ENCODE results near the gene YIPF3. TPM values are rescaled to one million over a fixed set of nuclear protein-coding genes. Genes with fewer than 3 reads are reported as not detected.

Gene YIPF3
- total RNA-seq, 2 experiments from 2014 or later = 38.2 to 41.9 TPM

DNA sequence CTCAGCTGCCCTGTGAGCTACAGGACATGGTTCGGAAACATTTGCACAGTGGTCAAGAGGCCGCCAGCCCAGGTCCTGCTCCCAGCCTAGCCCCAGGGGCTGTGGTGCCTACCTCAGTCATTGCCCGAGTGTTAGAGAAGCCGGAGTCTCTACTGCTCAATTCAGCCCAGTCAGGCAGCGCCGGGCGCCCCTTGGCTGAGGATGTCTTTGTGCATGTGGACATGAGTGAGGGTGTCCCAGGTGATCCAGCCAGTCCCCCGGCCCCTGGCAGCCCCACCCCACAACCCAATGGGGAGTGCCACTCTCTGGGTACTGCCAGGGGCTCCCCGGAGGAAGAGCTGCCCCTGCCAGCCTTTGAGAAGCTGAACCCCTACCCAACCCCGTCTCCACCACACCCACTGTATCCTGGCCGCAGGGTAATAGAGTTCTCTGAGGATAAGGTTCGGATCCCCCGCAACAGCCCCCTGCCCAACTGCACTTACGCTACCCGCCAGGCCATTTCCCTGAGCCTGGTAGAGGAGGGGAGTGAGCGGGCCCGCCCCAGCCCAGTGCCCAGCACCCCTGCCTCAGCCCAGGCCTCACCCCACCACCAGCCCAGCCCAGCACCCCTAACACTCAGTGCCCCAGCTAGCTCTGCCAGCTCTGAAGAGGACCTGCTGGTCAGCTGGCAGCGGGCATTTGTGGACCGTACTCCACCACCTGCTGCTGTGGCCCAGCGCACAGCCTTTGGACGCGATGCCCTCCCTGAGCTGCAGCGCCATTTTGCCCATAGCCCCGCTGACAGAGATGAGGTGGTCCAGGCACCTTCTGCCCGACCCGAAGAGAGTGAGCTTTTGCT lies 11.8 kb downstream of the YIPF3 start:
- H3K27ac ChIP-seq (ENCODE audit: low read depth, low read length, poor library complexity, severe bottlenecking) = no peak overlapping the region
- TF ChIP-seq, protein P1, sequence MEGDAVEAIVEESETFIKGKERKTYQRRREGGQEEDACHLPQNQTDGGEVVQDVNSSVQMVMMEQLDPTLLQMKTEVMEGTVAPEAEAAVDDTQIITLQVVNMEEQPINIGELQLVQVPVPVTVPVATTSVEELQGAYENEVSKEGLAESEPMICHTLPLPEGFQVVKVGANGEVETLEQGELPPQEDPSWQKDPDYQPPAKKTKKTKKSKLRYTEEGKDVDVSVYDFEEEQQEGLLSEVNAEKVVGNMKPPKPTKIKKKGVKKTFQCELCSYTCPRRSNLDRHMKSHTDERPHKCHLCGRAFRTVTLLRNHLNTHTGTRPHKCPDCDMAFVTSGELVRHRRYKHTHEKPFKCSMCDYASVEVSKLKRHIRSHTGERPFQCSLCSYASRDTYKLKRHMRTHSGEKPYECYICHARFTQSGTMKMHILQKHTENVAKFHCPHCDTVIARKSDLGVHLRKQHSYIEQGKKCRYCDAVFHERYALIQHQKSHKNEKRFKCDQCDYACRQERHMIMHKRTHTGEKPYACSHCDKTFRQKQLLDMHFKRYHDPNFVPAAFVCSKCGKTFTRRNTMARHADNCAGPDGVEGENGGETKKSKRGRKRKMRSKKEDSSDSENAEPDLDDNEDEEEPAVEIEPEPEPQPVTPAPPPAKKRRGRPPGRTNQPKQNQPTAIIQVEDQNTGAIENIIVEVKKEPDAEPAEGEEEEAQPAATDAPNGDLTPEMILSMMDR (conservative IDR thresholded peaks at IDR 0.05; ENCODE audit: low read length) = no peak
- TF ChIP-seq EZH2phosphoT487 (IDR thresholded peaks at IDR 0.05; ENCODE audit: borderline replicate concordance, low read depth, low read length) = no peak
- no peak overlapping the region for H3K4me3 ChIP-seq (ENCODE audit: low read depth, low read length, poor library complexity, severe bottlenecking)
- ChIA-PET POLR2A (interaction anchor here (0.5 to 1.5 kb wide), 5 partner anchors 27 to 757 kb away, joined by 3 to 7 read pairs (median 4); partner anchors contain the start of gene TJAP1), CTCF (ENCODE audit: unreplicated experiment) (no interaction called here)
- H3K79me2 ChIP-seq (ENCODE audit: insufficient read depth, low read depth, low read length) = no peaks in the 10 kb centered on the region
- intact Hi-C loops (cut with micrococcal nuclease; ENCODE audit: unreplicated experiment) = loop anchor here (10.0 kb wide), 1 partner anchor 430 kb away; the partner anchor contains the start of gene PTK7
- no peaks in the 10 kb centered on the region for H4K20me1 ChIP-seq (ENCODE audit: insufficient read depth, low read length)
- H3K36me3 ChIP-seq (ENCODE audit: insufficient read depth, low read length) = peaks cover 42% of the 10 kb centered on the region
- no peak overlapping the region for H3K4me2 ChIP-seq (ENCODE audit: low read length)
- H3K4me1 ChIP-seq (ENCODE audit: insufficient read depth, low read length, poor library complexity, severe bottlenecking) = no peaks in the 10 kb centered on the region
- no peak overlapping the region for H2AFZ ChIP-seq (ENCODE audit: low read length)
- H3K9me3 ChIP-seq (ENCODE audit: low read length) = no peaks in the 10 kb centered on the region
- no peaks in the 10 kb centered on the region for H3K9me2 ChIP-seq (ENCODE audit: insufficient read depth, low read length)
- no TSS peak for BruUV-seq (replicated peaks)
- no peak for DNase-seq (ENCODE audit: low spot score)

DNA sequence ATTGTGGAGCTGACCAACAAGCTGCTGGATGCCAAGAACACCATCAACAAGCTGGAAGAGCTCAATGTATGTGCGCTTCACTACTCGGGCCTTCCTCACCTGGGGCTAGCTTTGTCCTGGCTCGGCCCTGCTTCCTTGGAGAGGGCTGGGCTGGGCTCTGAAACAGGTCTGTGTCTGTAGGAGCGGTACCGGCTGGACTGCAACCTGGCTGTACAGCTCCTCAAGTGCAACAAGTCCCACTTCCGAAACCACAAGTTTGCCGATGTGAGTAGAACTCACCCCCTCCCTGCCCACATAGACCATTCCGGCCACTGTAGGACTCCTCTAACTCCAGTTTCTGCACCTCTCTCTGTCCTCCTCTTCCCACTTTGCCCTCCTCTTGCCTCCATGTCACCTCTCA lies 13.3 kb downstream of the YIPF3 start:
- TF ChIP-seq, protein P1 (conservative IDR thresholded peaks at IDR 0.05; ENCODE audit: low read length) = no peak
- TF ChIP-seq EZH2phosphoT487 (IDR thresholded peaks at IDR 0.05; ENCODE audit: borderline replicate concordance, low read depth, low read length) = no peak
- Histone ChIP-seq H3K9me3 (ENCODE audit: low read length) (no peaks in the 10 kb centered on the region), H3K27ac (ENCODE audit: low read depth, low read length, poor library complexity, severe bottlenecking) (no peak overlapping the region), H4K20me1 (ENCODE audit: insufficient read depth, low read length) (no peaks in the 10 kb centered on the region), H2AFZ (ENCODE audit: low read length) (no peak overlapping the region), H3K4me2 (ENCODE audit: low read length) (no peak overlapping the region), H3K36me3 (ENCODE audit: insufficient read depth, low read length) (peaks cover 56% of the 10 kb centered on the region), H3K9me2 (ENCODE audit: insufficient read depth, low read length) (no peaks in the 10 kb centered on the region), H3K79me2 (ENCODE audit: insufficient read depth, low read depth, low read length) (no peaks in the 10 kb centered on the region), H3K4me1 (ENCODE audit: insufficient read depth, low read length, poor library complexity, severe bottlenecking) (no peaks in the 10 kb centered on the region), H3K4me3 (ENCODE audit: low read depth, low read length, poor library complexity, severe bottlenecking) (no peak overlapping the region)
- POLR2A ChIA-PET = interaction anchor here (0.9 to 1.0 kb wide), 2 partner anchors 13 to 51 kb away, joined by 3 read pairs; no protein-coding TSS in a partner anchor
- no peak for DNase-seq (ENCODE audit: low spot score)
- BruUV-seq (replicated peaks) = no TSS peak
- CTCF ChIA-PET (ENCODE audit: unreplicated experiment) = no interaction called here
- intact Hi-C loops (cut with micrococcal nuclease; ENCODE audit: unreplicated experiment) = loop anchor here (10.0 kb wide), 1 partner anchor 429 kb away; the partner anchor contains the start of gene PTK7

DNA sequence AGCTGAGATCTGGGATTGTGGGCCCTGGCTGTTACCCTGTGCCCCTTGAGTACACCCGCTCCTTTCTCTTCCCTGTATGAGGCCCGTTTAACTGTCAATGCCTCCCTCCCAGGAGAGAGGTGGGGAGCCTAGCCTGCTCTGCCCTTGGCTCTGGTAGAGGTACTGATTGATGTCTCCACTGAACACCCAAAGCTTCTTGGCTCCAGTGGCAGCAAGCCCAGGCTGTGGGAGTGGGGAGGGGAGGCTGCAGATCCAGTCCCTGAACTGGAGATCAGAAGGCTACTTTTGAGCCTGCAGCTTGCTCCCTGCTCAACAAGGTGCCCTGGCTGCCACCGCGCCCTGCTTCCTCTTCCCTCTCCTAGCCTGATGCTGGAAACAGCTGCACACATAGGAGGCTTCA lies 14.1 kb downstream of the YIPF3 start:
- no peaks in the 10 kb centered on the region for H3K79me2 ChIP-seq (ENCODE audit: insufficient read depth, low read depth, low read length)
- H3K36me3 ChIP-seq (ENCODE audit: insufficient read depth, low read length) = peaks cover 61% of the 10 kb centered on the region
- BruUV-seq (replicated peaks) = no TSS peak
- no peak overlapping the region for H3K4me3 ChIP-seq (ENCODE audit: low read depth, low read length, poor library complexity, severe bottlenecking)
- H3K4me2 ChIP-seq (ENCODE audit: low read length) = no peak overlapping the region
- no peak overlapping the region for H2AFZ ChIP-seq (ENCODE audit: low read length)
- no peaks in the 10 kb centered on the region for H3K9me2 ChIP-seq (ENCODE audit: insufficient read depth, low read length)
- no peaks in the 10 kb centered on the region for H3K9me3 ChIP-seq (ENCODE audit: low read length)
- POLR2A ChIA-PET = interaction anchor here (0.9 kb wide), 1 partner anchor 50 kb away, joined by 3 read pairs; no protein-coding TSS in a partner anchor
- no peak for DNase-seq (ENCODE audit: low spot score)
- H3K4me1 ChIP-seq (ENCODE audit: insufficient read depth, low read length, poor library complexity, severe bottlenecking) = no peaks in the 10 kb centered on the region
- no peak for TF ChIP-seq EZH2phosphoT487 (IDR thresholded peaks at IDR 0.05; ENCODE audit: borderline replicate concordance, low read depth, low read length)
- TF ChIP-seq, protein P1 (conservative IDR thresholded peaks at IDR 0.05; ENCODE audit: low read length) = no peak
- CTCF ChIA-PET (ENCODE audit: unreplicated experiment) = no interaction called here
- no peaks in the 10 kb centered on the region for H4K20me1 ChIP-seq (ENCODE audit: insufficient read depth, low read length)
- H3K27ac ChIP-seq (ENCODE audit: low read depth, low read length, poor library complexity, severe bottlenecking) = no peak overlapping the region
- intact Hi-C loops (cut with micrococcal nuclease; ENCODE audit: unreplicated experiment) = loop anchor here (10.0 kb wide), 1 partner anchor 428 kb away; the partner anchor contains the start of gene PTK7

Data from OCI-LY7 (cell line).